Stimulated activated CD8-positive, alpha-beta memory T cell treated with anti-CD3 and anti-CD28 coated beads, Interleukin-15, amount 100 ng/mL, for 1 hour (primary cell): Measurements from ENCODE around the gene CDK5RAP3.
"Not testable (repeated sequence)": the region's sequence is repeated elsewhere in the genome, so short reads cannot be mapped to it uniquely, and the experiment has no call there.

Experiments
- DNase-seq: peaks from one replicate; pipeline ENCODE4 v3.0.0-alpha.2; 2020; ENCODE audit warnings: low read depth

CDK5RAP3 gene

GRCh38 chr17:47970725-47971499, at the start of gene CDK5RAP3:
TSS of gene CDK5RAP3 (plus strand) at chr17:47971113. CDS start at chr17:47971147, 34 bp downstream.
- DNase-seq = peak; percentile 97

- DNase-seq = no peak
Observed at GRCh38 chr17:47924785-47925677, 45.9 kb upstream of the CDK5RAP3 start.

GRCh38 chr17:47925678-47925988, 45.3 kb upstream of the CDK5RAP3 start:
- no peak for DNase-seq

- DNase-seq = no peak
Observed at GRCh38 chr17:47927821-47928400, 43.0 kb upstream of the CDK5RAP3 start.

GRCh38 chr17:47928415-47928814, 42.5 kb upstream of the CDK5RAP3 start:
- DNase-seq = no peak

- DNase-seq = no peak
Observed at GRCh38 chr17:47929218-47930000, 41.5 kb upstream of the CDK5RAP3 start.

GRCh38 chr17:47931848-47932247, 39.1 kb upstream of the CDK5RAP3 start:
- no peak for DNase-seq

- DNase-seq = no peak
Observed at GRCh38 chr17:47934856-47935255, 36.1 kb upstream of the CDK5RAP3 start.

- not testable (repeated sequence) for DNase-seq
Observed at GRCh38 chr17:47935468-47935867, 35.4 kb upstream of the CDK5RAP3 start.

- DNase-seq = no peak
Observed at GRCh38 chr17:47935961-47936360, 35.0 kb upstream of the CDK5RAP3 start.

- DNase-seq = no peak
Observed at GRCh38 chr17:47937941-47938340, 33.0 kb upstream of the CDK5RAP3 start.

GRCh38 chr17:47941246-47942095, 29.4 kb upstream of the CDK5RAP3 start, which contains the start of gene PNPO:
TSS of gene PNPO (plus strand) at chr17:47941571. CDS start at chr17:47941676, 105 bp downstream.
- peak; percentile 87 for DNase-seq

- no peak for DNase-seq
Observed at GRCh38 chr17:47942096-47942510, 28.8 kb upstream of the CDK5RAP3 start.

GRCh38 chr17:47942568-47942967, 28.3 kb upstream of the CDK5RAP3 start:
- DNase-seq = no peak

- DNase-seq = no peak
Observed at GRCh38 chr17:47945080-47945479, 25.8 kb upstream of the CDK5RAP3 start.

- DNase-seq = no peak
Observed at GRCh38 chr17:47945529-47946508, 25.1 kb upstream of the CDK5RAP3 start.

GRCh38 chr17:47946516-47946915, 24.4 kb upstream of the CDK5RAP3 start:
- DNase-seq = no peak

- peak; percentile 57 for DNase-seq
Observed at GRCh38 chr17:47946929-47947397, 23.9 kb upstream of the CDK5RAP3 start.

- no peak for DNase-seq
Observed at GRCh38 chr17:47948706-47949196, 22.2 kb upstream of the CDK5RAP3 start.
